Measurements from ENCODE around the gene PPP2R5D. TPM values are rescaled to one million over a fixed set of nuclear protein-coding genes. Genes with fewer than 3 reads are reported as not detected.
A peak's percentile ranks its signal among the peaks of the same experiment; 100 is the strongest.

Gene PPP2R5D
- polyA plus RNA-seq, 2 of the 4 experiments (the other 2 are of a cell fraction) = 26.5 to 34.6 TPM

GRCh38 chr6:42937548-42938427 lies 46.6 kb upstream of the PPP2R5D start:
- WGBS (ENCODE audit: missing lambda C conversion rate) = 88% methylated on average over 11 of the region's 13 CpGs
- ChIA-PET CTCF (interaction anchor here (1.3 kb wide), 1 partner anchor 27 kb away, joined by 4 read pairs; no protein-coding TSS in a partner anchor), POLR2A (interaction anchor here (1.3 kb wide), 1 partner anchor 9 kb away, joined by 3 read pairs; the partner anchor contains the start of gene CNPY3)
- H3K4me3 ChIP-seq = no peak overlapping the region
- FAIRE-seq (no peak), DNase-seq (ENCODE audit: low read depth in 1 of 2, low spot score in 1 of 2) (no peak), ATAC-seq (no peak)
- H3K4me1 ChIP-seq = no peaks in the 10 kb centered on the region
- no peak overlapping the region for H3K27ac ChIP-seq
- no peaks in the 10 kb centered on the region for H3K9me3 ChIP-seq
- TF ChIP-seq RCOR1 (IDR thresholded peaks at IDR 0.05; ENCODE audit: low read depth, low read length) = no peak
- TF ChIP-seq, protein P1, sequence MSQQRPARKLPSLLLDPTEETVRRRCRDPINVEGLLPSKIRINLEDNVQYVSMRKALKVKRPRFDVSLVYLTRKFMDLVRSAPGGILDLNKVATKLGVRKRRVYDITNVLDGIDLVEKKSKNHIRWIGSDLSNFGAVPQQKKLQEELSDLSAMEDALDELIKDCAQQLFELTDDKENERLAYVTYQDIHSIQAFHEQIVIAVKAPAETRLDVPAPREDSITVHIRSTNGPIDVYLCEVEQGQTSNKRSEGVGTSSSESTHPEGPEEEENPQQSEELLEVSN (IDR thresholded peaks at IDR 0.05; ENCODE audit: borderline replicate concordance, low read depth) = no peak
- no peak for TF ChIP-seq ZNF302 (CRISPR knock-in tag; IDR thresholded peaks at IDR 0.05)
- no peak for TF ChIP-seq FOSL2 (IDR thresholded peaks at IDR 0.05)
- no peak for TF ChIP-seq FOSL2 (CRISPR knock-in tag; IDR thresholded peaks at IDR 0.05)
- no peak for TF ChIP-seq POLR2AphosphoS2 (conservative IDR thresholded peaks at IDR 0.05; ENCODE audit: low read length)
- TF ChIP-seq RFX5 (IDR thresholded peaks at IDR 0.05) = no peak
- TF ChIP-seq PBX3 (IDR thresholded peaks at IDR 0.05) = no peak
- TF ChIP-seq RAD21 (conservative IDR thresholded peaks at IDR 0.05 in 1 of 2, IDR thresholded peaks at IDR 0.05 in 1 of 2) = no peak
- H3K4me2 ChIP-seq = no peak overlapping the region

- CTCF ChIA-PET = no interaction called here
- FAIRE-seq (no peak), DNase-seq (ENCODE audit: low read depth in 1 of 2, low spot score in 1 of 2) (no peak), ATAC-seq (peak in 1 of 2 experiments; percentile 24; a peak in 1 of 6 replicates)
- no peak overlapping the region for H3K27ac ChIP-seq
- H3K4me3 ChIP-seq = no peak overlapping the region
- TF ChIP-seq TFCP2L1 (CRISPR knock-in tag; IDR thresholded peaks at IDR 0.05) = no peak
- no peak for TF ChIP-seq MAFK (IDR thresholded peaks at IDR 0.05; ENCODE audit: partially characterized antibody)
- no peak for TF ChIP-seq CTCF (IDR thresholded peaks at IDR 0.05)
- no peak for TF ChIP-seq FOXS1 (CRISPR knock-in tag; IDR thresholded peaks at IDR 0.05)
- TF ChIP-seq FOSL2 (IDR thresholded peaks at IDR 0.05) = no peak
- TF ChIP-seq FOSL2 (CRISPR knock-in tag; IDR thresholded peaks at IDR 0.05) = no peak
- POLR2A ChIA-PET = interaction anchor here (1.3 kb wide), 1 partner anchor 10 kb away, joined by 3 read pairs; the partner anchor contains the start of gene CNPY3
- 86% methylated on average over 4 of the region's 5 CpGs for WGBS (ENCODE audit: missing lambda C conversion rate)
- no peak overlapping the region for H3K4me2 ChIP-seq
- no peaks in the 10 kb centered on the region for H3K9me3 ChIP-seq
- no peaks in the 10 kb centered on the region for H3K4me1 ChIP-seq
These were observed 46.0 kb upstream of the PPP2R5D start for GRCh38 chr6:42938428-42938796.

DNA sequence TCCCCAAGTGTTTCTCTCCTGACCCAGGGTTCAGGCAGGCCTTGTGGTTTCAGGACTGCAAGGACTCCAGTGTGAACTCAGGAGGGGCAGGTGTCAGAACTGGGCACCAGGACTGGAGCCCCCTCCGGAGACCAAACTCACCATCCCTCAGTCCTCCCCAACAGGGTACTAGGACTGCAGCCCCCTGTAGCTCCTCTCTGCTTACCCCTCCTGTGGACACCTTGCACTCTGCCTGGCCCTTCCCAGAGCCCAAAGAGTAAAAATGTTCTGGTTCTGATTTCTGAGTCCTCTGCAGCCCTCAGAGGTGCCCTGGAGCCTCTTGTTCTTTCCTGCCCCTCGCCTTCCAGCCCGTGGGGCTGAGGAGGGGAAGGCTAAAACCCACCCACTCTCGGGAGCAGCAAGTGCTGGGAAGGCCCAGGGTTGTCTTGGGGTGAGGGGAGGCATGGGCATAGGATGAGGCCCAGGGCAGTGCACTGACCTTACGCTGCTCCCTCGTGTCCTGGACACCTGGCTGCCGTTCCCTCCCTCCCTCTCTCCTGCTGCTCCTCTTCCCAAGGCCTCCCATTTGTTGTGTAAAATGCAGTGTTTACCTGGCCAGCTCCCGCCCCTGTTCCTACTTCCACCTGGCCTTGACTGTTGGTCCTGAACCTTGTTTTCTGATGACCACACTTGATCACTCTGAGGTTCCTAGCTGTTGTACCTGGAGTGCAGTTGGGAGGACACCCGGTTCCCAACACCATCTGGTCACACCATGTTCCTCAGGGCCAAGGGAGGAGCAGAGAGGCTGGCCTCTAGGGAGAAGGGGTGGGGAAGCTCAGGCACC lies 45.2 kb upstream of the PPP2R5D start:
- Histone ChIP-seq H3K4me2 (no peak overlapping the region), H3K4me3 (no peak overlapping the region), H3K4me1 (no peaks in the 10 kb centered on the region), H3K27ac (no peak overlapping the region), H3K9me3 (no peaks in the 10 kb centered on the region)
- ChIA-PET POLR2A (no interaction called here), CTCF (no interaction called here)
- FAIRE-seq (no peak), DNase-seq (ENCODE audit: low read depth in 1 of 2, low spot score in 1 of 2) (no peak), ATAC-seq (peak in 1 of 2 experiments; percentile 25; a peak in 1 of 6 replicates)
- 86% methylated on average over 8 of the region's 9 CpGs for WGBS (ENCODE audit: missing lambda C conversion rate)
- TF ChIP-seq RNF2 (IDR thresholded peaks at IDR 0.05; ENCODE audit: borderline replicate concordance, low read depth) = no peak
- TF ChIP-seq ZC3H11A (IDR thresholded peaks at IDR 0.05) = no peak
- no peak for TF ChIP-seq CBX2 (IDR thresholded peaks at IDR 0.05; ENCODE audit: borderline replicate concordance, low read depth)
- TF ChIP-seq HOXA7 (CRISPR knock-in tag; IDR thresholded peaks at IDR 0.05) = no peak
- no peak for TF ChIP-seq ATOH8 (CRISPR knock-in tag; IDR thresholded peaks at IDR 0.05; ENCODE audit: low read depth)
- TF ChIP-seq CTCF (IDR thresholded peaks at IDR 0.05) = no peak
- TF ChIP-seq PBX3 (IDR thresholded peaks at IDR 0.05) = no peak
